CD4-positive, alpha-beta T cell treated with Interleukin-17A for 4 hours (primary cell): ENCODE results near the gene IQSEC3.

ENCODE experiments used
- DNase-seq: peaks from one replicate; pipeline ENCODE4 v3.0.0-alpha.2; 2020; ENCODE audit warnings: mixed read lengths

Gene IQSEC3

GRCh38 chr12:144650-145284, 78.2 kb downstream of the IQSEC3 start:
- DNase-seq: no peak

GRCh38 chr12:145369-145960, 78.9 kb downstream of the IQSEC3 start:
- no peak for DNase-seq

GRCh38 chr12:147242-147641, 80.7 kb downstream of the IQSEC3 start:
- DNase-seq: no peak

- DNase-seq: no peak
Observed at GRCh38 chr12:148676-149416, 82.3 kb downstream of the IQSEC3 start.

DNA sequence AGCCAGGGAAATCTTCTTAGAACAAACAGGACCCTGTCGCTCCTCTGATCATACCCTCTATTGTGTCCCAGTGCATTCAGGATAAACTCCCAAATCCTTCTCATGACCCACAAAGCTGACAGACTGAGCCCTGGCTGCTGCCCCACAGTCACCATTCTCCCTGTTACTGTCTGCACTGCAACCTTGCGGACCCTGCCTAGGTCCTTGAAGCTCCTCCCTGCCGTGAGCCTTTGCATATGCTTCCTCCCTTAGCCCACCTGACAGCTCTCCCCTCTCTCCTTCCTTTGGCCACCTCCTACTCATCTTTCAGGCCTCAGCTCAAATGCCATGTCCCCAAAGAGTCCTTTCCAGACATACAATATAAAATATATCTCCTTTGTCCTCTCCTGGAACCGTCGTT, 85.0 kb downstream of the IQSEC3 start:
- DNase-seq: no peak

DNA sequence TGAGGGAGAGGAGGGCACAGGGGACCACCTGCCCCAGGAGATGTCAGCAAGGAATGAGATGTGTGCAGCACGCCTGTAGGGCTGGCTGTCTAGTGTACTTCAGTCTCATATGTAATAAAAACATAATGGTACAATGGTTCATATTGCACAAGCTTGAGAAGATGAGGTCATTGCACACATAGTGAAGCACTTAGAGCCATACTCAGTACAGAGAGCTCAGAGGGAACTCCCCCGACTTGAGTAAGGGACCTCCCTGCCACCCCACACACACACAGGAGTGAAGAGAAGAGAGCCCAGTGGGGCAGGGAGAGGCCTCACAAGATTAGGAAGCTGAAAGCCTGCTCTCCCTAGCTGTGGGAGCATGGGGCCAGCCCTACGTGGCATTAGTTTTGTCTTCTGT, 85.9 kb downstream of the IQSEC3 start:
- DNase-seq: no peak

GRCh38 chr12:153080-153746, 86.6 kb downstream of the IQSEC3 start:
- DNase-seq: peak; percentile 51

GRCh38 chr12:154058-154457, 87.5 kb downstream of the IQSEC3 start:
- DNase-seq: no peak

DNA sequence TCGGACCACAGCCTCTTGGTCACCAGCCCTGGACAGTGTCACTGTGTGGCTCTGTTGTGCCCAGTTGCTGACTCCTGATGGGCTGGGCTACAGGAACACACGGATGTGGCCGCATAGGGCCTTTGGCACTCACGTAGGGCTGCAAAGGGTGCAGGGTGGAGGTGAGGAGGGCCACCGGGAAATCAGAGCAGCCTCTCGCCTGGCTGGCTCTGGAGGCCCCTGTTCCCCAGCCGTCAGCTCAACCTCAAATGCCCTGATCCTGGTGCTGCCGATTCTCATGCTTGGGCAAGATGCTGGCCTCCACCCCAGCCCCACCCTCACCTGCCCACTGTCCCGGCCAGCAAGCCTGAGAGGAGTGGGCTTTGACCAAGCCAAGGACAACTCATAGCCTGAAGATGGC, 88.4 kb downstream of the IQSEC3 start:
- DNase-seq: no peak

- DNase-seq: no peak
Observed at GRCh38 chr12:155646-156045, 89.1 kb downstream of the IQSEC3 start.

DNA sequence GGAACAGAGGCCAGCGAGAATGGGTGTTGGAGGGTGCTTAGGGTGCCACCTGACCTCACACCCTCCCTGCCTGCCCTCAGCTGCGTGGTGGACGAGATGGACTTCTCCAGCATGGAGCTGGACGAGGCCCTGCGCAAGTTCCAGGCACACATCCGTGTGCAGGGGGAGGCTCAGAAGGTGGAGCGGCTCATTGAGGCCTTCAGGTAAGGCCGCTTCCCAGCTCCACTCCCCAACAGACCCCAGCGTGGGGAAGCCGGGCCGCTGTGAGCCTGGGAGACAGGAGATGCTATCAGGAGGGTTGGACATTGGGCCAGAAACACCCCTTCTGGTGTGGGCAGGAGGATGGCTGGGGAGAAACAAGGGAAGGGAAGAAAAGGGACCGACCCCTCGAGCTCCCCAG, 90.4 kb downstream of the IQSEC3 start:
- DNase-seq: no peak

DNA sequence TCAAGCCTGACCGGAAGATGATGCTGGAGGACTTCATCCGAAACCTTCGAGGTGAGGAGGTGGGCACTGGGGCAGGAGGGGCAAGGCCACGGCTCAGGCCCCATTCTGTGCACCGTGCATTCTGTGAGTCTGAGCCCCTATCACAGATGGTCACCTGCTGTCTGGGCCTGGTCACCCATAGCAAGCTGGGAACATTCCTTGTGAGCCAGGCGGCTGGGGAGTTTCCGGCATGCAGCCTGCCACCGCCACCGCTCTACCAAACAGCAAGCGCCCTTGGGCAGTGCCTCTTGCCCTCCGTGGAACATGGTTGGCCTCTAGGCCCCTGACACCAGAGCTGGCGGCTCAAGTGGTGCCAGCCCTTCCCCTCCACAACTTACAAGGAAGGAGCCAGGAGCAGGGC, 91.1 kb downstream of the IQSEC3 start:
- DNase-seq: no peak

GRCh38 chr12:159156-159782, 92.7 kb downstream of the IQSEC3 start:
- DNase-seq: no peak

DNA sequence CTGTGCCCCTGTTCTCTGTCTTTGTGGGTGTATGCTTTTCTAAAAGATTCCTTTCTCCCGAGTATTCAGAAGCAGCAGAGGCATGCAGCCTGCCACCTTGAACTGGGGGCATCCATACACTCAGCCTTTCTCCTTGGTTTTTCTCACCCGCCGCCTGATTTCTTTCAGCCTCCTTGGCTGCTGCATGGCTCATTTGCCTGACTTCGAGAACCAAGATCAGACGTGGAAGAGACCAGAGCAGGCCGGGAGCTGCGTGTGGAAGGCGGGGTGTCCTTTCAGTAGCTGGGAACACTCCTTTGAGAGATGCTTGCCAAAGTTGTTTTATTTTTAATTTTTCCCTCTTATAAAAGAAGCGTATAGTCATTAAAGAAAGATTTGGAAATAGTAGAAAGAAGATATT, 94.3 kb downstream of the IQSEC3 start:
- no peak for DNase-seq

GRCh38 chr12:161823-162222, 95.3 kb downstream of the IQSEC3 start:
- no peak for DNase-seq

DNA sequence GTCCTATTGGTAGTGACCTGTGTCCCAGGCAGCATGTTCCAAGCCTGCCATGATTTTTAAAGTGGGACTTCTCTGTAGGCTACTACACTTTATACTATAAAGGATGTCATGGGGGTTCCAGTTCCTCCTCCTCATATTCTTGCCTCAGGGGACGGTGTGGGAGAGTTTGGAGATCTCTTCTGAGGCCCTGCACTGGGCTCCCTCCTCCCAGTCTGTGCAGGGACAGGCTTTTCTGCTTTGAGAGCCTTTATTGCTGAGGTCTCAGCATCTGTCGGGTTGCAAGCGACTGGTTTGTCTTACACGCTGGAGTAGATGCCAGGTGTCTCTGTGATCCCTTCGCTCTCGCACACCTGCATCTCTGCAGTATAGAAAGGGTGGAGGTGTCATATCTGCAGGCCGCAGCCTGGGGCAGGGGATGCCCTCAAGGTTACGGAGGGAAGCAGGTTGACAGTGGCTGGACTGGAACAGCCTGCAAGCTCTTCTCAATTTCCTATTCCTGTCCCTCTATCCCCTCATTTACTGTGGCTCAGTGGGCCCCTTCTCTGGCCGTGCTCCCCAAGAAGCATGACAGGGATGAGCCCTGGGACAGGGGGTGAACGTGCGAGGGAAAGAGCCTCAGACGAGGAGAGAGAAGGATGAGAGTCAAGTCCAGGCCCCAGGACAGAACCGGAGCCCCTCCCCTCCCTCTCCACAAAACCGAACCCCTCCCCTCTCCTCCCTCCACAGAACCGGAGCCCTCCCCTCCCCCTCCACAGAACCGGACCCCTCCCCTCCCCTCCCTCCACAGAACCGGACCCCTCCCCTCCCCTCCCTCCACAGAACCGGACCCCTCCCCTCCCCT, 96.1 kb downstream of the IQSEC3 start:
- no peak for DNase-seq

- no peak for DNase-seq
Observed at GRCh38 chr12:163406-163986, 96.9 kb downstream of the IQSEC3 start.

DNA sequence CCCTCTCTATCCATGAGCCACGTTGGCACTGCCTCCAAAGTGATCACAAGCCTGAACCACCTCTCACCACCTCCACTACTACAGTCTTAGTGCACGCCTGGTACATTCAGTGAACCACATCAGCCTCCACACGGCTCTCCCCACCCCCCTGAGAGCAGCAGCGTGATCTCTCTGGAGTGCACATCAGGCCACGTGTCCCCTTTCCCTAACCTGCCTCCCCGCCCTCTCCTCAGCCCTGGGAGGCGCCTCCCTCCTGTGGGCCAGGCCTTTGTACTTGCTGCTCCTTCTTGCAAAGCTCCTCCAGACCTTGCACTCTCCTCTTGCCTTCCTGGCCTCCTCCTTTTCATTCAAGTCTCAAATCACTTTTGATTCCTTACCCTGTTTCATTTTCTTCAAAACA, 97.6 kb downstream of the IQSEC3 start:
- DNase-seq: no peak

DNA sequence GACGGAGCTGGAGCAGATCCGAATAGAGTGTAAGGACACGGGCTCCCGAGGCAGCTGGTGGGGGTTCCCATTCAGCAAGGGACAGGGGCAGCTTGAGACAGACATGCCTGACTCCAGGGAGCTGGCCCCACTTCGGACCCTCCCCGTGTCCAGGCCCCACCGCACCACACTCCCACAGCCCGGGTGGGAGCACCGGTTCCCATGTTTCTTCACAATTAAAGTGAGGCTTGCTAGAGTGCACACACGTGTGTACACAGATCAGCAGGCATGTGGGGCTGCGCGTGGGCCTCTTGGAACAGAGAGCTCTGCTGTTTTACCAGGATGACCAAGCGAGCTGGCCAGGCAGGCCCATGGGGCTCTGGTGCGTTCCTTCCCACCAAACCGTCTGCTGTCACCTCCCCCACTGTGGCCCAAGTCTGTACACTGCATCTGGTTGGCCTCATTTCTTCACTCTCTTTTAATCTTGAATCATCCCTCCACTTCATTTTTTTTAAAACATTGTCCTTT, 99.3 kb downstream of the IQSEC3 start:
- no peak for DNase-seq

GRCh38 chr12:166425-167075, 100.0 kb downstream of the IQSEC3 start:
- no peak for DNase-seq

DNA sequence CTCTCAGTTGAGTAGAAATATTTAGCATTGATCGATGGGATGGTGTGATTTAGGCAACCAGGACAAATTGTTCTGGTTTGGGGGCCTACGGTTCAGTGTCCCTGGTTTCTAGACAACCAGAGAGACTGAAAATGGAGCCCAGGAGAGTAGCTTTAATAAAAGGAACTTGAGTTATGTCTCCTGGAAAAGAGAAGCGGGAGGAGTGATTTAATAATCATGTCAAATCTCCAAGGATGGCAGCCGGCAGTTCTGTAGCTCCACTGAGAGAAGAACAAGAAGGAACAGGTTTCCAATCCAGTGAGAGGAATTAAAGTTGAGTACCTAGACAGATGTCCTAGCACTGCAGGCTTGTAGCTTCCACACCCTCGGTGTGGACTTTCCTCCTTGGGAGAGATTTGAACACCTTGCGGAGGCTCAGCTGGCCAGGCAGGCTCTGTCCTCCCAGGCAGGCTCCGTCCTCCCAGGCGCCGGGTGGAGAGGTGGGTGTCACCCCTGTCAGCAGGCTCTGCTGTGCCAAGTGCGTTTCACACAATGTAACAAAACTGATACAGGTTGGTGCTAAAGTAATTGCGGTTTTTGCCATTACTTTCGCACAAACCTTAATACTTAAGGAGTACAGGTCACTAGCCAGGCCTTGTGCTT, 101.5 kb downstream of the IQSEC3 start:
- no peak for DNase-seq
